Activated naive CD8-positive, alpha-beta T cell treated with anti-CD3 and anti-CD28 coated beads, Interleukin-2, amount 10 ng/mL, durations not matched to agents 7 days and 5 days (primary cell): Measurements from ENCODE around the gene METTL24. TPM values are rescaled to one million over a fixed set of nuclear protein-coding genes. Genes with fewer than 3 reads are reported as not detected.
A peak's percentile ranks its signal among the peaks of the same experiment; 100 is the strongest.

ENCODE experiments used
- ATAC-seq: fragments of 150-1000 bp; cut with Tn5 transposase; one replicate; pipeline ENCODE4 v1.10.0; 2021; ENCODE audit warnings: low read depth, moderate library complexity
- POLR2A ChIA-PET: fragments of 350-600 bp; sonication (Branson Sonifier 250); formaldehyde crosslinking; loops from one replicate; lab custom pipeline; 2021; ENCODE audit warnings: antibody characterized with exemption; lab: Charles Lee
- DNase-seq: peaks from one replicate; pipeline ENCODE4 v3.0.0; 2021
- H3K27ac Mint-ChIP-seq: one replicate; pipeline ENCODE4 v1.8.0; 2022; ENCODE audit warnings: mild to moderate bottlenecking, mixed read lengths
- H3K27me3 Mint-ChIP-seq: one replicate; pipeline ENCODE4 v1.8.0; 2022; ENCODE audit warnings: mild to moderate bottlenecking, moderate library complexity, mixed read lengths
- H3K36me3 Mint-ChIP-seq: one replicate; pipeline ENCODE4 v1.8.0; 2021; ENCODE audit warnings: mild to moderate bottlenecking, mixed read lengths
- H3K4me1 Mint-ChIP-seq: one replicate; pipeline ENCODE4 v1.8.0; 2021; ENCODE audit warnings: mixed read lengths
- H3K4me3 Mint-ChIP-seq: one replicate; pipeline ENCODE4 v1.8.0; 2022; ENCODE audit warnings: mild to moderate bottlenecking, moderate library complexity, mixed read lengths
- H3K9me3 Mint-ChIP-seq: one replicate; pipeline ENCODE4 v1.8.0; 2021; ENCODE audit warnings: mixed read lengths
- total RNA-seq, 2 experiments: library from RNA; stranded (reverse); gene quantifications; one replicate each; pipeline ENCODE4 v1.2.3, GENCODE V29; 2021

Gene METTL24
- total RNA-seq, 2 experiments from 2014 or later, result 0.55 to 1.4 TPM

DNA sequence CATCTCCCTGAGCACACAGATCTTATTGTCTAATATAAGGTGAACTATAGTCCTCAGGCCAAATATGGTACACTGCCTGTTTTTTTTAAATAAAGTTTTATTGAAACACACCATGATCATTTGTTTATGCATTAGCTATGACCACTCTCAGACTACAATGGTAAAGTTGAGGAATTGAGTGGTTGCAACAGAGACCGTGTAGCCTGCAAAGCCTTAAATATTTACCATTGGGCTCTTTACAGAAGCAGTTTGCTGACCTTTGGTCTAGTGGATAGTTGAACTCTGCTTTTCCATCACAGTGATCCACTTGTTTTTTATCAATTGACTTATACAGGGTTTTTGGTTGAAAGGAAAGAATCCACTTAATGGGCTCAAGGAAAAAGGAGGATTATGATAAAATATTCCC, 27.3 kb upstream of the METTL24 start:
- Mint-ChIP-seq H3K9me3 (peaks cover 2% of the 10 kb centered on the region), H3K27ac (no peak overlapping the region), H3K4me1 (peaks cover 12% of the 10 kb centered on the region), H3K4me3 (no peak overlapping the region), H3K36me3 (peaks cover 1% of the 10 kb centered on the region), H3K27me3 (peaks cover 5% of the 10 kb centered on the region)
- ATAC-seq (no peak), DNase-seq (no peak)
- POLR2A ChIA-PET, result no interaction called here

DNA sequence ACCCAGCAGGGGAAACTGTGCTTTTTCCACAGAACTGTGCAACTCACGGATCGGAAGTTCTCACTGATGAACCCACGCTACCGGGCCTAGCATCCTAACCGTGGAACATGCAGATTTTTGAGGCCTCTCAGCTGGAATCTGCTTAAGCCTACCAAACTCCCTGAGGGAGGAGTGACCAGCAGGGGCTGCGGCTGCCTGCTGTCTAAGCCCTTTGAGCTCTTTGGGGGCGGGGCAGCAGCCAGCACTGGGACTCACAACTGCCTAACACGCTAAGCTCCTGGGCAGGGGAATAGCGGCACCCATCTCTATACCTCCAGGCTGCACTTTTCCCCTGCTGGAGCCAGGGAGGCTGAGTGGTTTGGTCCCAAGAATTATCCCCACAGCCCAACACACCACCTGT, 20.4 kb upstream of the METTL24 start:
- H3K27me3 Mint-ChIP-seq, result peaks cover 7% of the 10 kb centered on the region
- no peaks in the 10 kb centered on the region for H3K36me3 Mint-ChIP-seq
- H3K4me1 Mint-ChIP-seq, result no peaks in the 10 kb centered on the region

DNA sequence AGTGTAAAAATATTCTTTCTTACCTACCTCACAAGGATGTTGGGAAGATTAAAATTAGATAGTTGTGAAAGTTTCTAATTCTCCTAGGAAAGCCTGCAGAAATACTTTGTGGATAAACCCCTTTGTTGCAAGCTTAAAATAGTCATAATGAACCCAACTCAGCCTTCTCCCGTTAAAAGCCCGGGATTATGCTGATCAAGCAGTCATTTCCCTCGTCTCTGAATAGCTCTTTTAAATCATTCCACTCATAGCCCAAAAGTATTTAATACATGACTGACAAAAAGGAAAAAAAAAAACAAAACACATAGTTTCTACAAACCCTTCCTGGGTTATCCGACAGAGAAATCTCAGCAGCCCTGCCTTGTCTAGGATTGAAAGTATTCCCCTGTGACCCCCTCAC, 10.9 kb upstream of the METTL24 start:
- no peak overlapping the region for H3K27ac Mint-ChIP-seq
- POLR2A ChIA-PET, result no interaction called here
- H3K4me3 Mint-ChIP-seq, result no peak overlapping the region
- peaks cover 2% of the 10 kb centered on the region for H3K27me3 Mint-ChIP-seq
- no peak for ATAC-seq
- no peaks in the 10 kb centered on the region for H3K36me3 Mint-ChIP-seq
- peaks cover 13% of the 10 kb centered on the region for H3K4me1 Mint-ChIP-seq
- no peaks in the 10 kb centered on the region for H3K9me3 Mint-ChIP-seq
- DNase-seq, result no peak

More for the DNA sequence above, 20.4 kb upstream of the METTL24 start:
- no peak for DNase-seq
- no peak overlapping the region for H3K27ac Mint-ChIP-seq
- POLR2A ChIA-PET, result no interaction called here
- H3K4me3 Mint-ChIP-seq, result no peak overlapping the region
- ATAC-seq, result no peak
- H3K9me3 Mint-ChIP-seq, result peaks cover 5% of the 10 kb centered on the region

DNA sequence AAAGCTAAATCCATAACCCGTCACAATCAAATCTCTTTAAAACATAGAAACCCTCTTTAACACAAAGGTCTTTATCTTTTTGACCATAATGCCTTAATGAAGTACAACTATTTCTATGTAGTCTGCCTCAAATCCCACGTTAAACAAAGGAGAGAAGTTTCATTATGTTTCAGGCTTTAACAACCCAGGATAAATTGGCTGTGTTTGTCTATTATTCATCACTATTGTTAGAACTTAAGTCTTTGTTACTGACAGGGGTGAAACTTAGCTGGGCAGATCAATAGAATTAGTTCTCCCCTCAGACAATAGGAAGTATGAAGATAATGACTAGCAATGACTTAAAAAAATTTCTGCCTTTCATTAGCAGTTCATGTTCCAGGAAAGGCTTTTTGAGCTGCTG, 10.1 kb upstream of the METTL24 start:
- Mint-ChIP-seq H3K27ac (no peak overlapping the region), H3K36me3 (no peaks in the 10 kb centered on the region)

GRCh38 chr6:110367825-110368224, 9.7 kb upstream of the METTL24 start:
- no peak for ATAC-seq
- Mint-ChIP-seq H3K36me3 (no peaks in the 10 kb centered on the region), H3K9me3 (no peaks in the 10 kb centered on the region), H3K4me3 (no peak overlapping the region), H3K27me3 (peaks cover 2% of the 10 kb centered on the region), H3K27ac (no peak overlapping the region), H3K4me1 (peaks cover 13% of the 10 kb centered on the region)
- no peak for DNase-seq
- POLR2A ChIA-PET, result no interaction called here

More for the DNA sequence above, 10.1 kb upstream of the METTL24 start:
- Mint-ChIP-seq H3K4me1 (peaks cover 13% of the 10 kb centered on the region), H3K4me3 (no peak overlapping the region), H3K9me3 (no peaks in the 10 kb centered on the region), H3K27me3 (peaks cover 2% of the 10 kb centered on the region)
- DNase-seq, result no peak
- ATAC-seq, result no peak
- POLR2A ChIA-PET, result no interaction called here

GRCh38 chr6:110366975-110367374, 8.8 kb upstream of the METTL24 start:
- Mint-ChIP-seq H3K27ac (no peak overlapping the region), H3K36me3 (no peaks in the 10 kb centered on the region), H3K4me1 (peaks cover 13% of the 10 kb centered on the region), H3K9me3 (no peaks in the 10 kb centered on the region), H3K27me3 (peaks cover 2% of the 10 kb centered on the region), H3K4me3 (no peak overlapping the region)
- POLR2A ChIA-PET, result no interaction called here
- DNase-seq (no peak), ATAC-seq (peak; percentile 81)

DNA sequence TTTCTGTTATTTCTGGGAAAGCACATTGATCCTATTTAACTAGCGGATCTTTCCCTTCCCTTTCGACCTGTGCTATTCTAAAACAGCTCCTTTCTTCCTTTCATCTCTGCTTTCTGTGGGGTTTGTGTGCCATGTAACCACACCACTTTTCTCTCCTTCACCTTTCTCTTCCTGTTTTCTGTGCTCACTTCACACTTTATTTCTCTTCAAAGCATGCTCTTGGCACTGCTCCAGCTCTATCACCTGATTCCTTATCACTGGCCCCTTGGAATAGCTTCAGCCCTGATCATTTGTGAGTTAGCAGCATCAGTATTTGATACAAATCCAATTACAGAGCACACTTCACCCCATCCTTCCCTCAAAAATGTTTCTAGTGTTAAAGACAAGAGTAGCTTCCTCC, 8.1 kb upstream of the METTL24 start:
- H3K27ac Mint-ChIP-seq, result no peak overlapping the region
- peaks cover 3% of the 10 kb centered on the region for H3K9me3 Mint-ChIP-seq
- no peak for ATAC-seq
- H3K4me1 Mint-ChIP-seq, result peaks cover 13% of the 10 kb centered on the region
- POLR2A ChIA-PET, result interaction anchor here (0.8 kb wide), 1 partner anchor 24 kb away, joined by 4 read pairs; no protein-coding TSS in a partner anchor
- H3K27me3 Mint-ChIP-seq, result no peaks in the 10 kb centered on the region
- no peak for DNase-seq
- no peaks in the 10 kb centered on the region for H3K36me3 Mint-ChIP-seq
- peak overlapping the region; percentile 20 for H3K4me3 Mint-ChIP-seq

- no peak overlapping the region for H3K27ac Mint-ChIP-seq
- ATAC-seq, result no peak
Observed at GRCh38 chr6:110364364-110365105, 6.4 kb upstream of the METTL24 start.

DNA sequence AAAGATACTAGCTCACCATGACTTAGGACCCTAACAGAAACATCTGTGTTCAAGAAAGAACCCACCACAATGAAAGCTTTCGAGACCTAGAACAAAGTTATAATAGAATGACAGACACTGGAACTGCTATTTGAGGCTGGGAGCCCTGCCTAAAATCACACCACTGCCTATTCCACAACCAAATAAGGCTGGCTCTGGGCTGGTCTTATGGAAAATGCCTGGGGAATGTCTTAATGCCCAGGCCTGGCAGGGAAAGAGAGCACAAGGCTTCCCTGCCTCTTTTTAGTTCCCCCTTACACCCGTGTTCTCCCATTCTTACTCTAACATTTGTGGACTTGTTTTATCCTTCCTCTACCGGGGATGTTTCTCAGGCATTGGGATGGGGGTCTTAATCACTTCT, 5.6 kb upstream of the METTL24 start:
- ATAC-seq (no peak), DNase-seq (no peak)
- H3K27me3 Mint-ChIP-seq, result peaks cover 13% of the 10 kb centered on the region
- H3K4me1 Mint-ChIP-seq, result peaks cover 13% of the 10 kb centered on the region
- H3K36me3 Mint-ChIP-seq, result no peaks in the 10 kb centered on the region
- peaks cover 4% of the 10 kb centered on the region for H3K9me3 Mint-ChIP-seq
- H3K4me3 Mint-ChIP-seq, result no peak overlapping the region
- no peak overlapping the region for H3K27ac Mint-ChIP-seq
- POLR2A ChIA-PET, result no interaction called here

More at GRCh38 chr6:110364364-110365105, 6.4 kb upstream of the METTL24 start:
- H3K9me3 Mint-ChIP-seq, result peaks cover 4% of the 10 kb centered on the region
- H3K27me3 Mint-ChIP-seq, result peaks cover 6% of the 10 kb centered on the region
- POLR2A ChIA-PET, result no interaction called here
- peaks cover 13% of the 10 kb centered on the region for H3K4me1 Mint-ChIP-seq
- no peaks in the 10 kb centered on the region for H3K36me3 Mint-ChIP-seq
- H3K4me3 Mint-ChIP-seq, result no peak overlapping the region
- DNase-seq, result no peak

GRCh38 chr6:110360676-110361075, 2.5 kb upstream of the METTL24 start:
- Mint-ChIP-seq H3K4me1 (peaks cover 2% of the 10 kb centered on the region), H3K27me3 (peaks cover 23% of the 10 kb centered on the region), H3K9me3 (peaks cover 4% of the 10 kb centered on the region), H3K4me3 (no peak overlapping the region), H3K36me3 (no peaks in the 10 kb centered on the region), H3K27ac (no peak overlapping the region)
- ATAC-seq (no peak), DNase-seq (no peak)
- POLR2A ChIA-PET, result no interaction called here

GRCh38 chr6:110359556-110359955, 1.4 kb upstream of the METTL24 start:
- DNase-seq (no peak), ATAC-seq (no peak)
- H3K36me3 Mint-ChIP-seq, result no peaks in the 10 kb centered on the region
- H3K4me3 Mint-ChIP-seq, result no peak overlapping the region
- H3K27me3 Mint-ChIP-seq, result peaks cover 23% of the 10 kb centered on the region
- POLR2A ChIA-PET, result no interaction called here
- H3K9me3 Mint-ChIP-seq, result peaks cover 4% of the 10 kb centered on the region
- peaks cover 2% of the 10 kb centered on the region for H3K4me1 Mint-ChIP-seq
- no peak overlapping the region for H3K27ac Mint-ChIP-seq

GRCh38 chr6:110358553-110359160, 508 bp upstream of the METTL24 start:
- no peak for DNase-seq
- POLR2A ChIA-PET, result no interaction called here
- H3K36me3 Mint-ChIP-seq, result no peaks in the 10 kb centered on the region
- H3K27ac Mint-ChIP-seq, result no peak overlapping the region
- no peak for ATAC-seq
- peaks cover 23% of the 10 kb centered on the region for H3K27me3 Mint-ChIP-seq
- peak overlapping the region; percentile 59 for H3K4me3 Mint-ChIP-seq
- H3K4me1 Mint-ChIP-seq, result peaks cover 2% of the 10 kb centered on the region
- peaks cover 4% of the 10 kb centered on the region for H3K9me3 Mint-ChIP-seq

DNA sequence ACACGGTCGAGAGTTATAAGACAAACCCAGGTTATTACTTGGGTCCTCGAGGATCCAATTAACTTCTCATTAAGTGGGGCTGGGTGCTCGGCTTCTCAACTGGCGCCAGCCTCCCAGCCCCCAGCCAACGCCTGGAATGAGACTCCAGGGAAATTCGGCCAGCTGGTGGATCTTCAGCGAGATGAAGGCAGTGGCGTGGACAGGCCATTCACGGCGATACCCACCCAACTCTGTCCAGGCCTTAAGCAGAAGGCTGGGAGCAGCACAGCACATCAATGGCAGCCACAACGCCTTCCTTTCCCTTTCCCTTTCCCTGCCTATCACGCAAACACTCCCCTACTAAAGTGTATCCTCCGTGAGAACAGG, 868 bp downstream of the METTL24 start:
- no peak for DNase-seq
- Mint-ChIP-seq H3K4me1 (peaks cover 2% of the 10 kb centered on the region), H3K9me3 (peaks cover 4% of the 10 kb centered on the region), H3K36me3 (no peaks in the 10 kb centered on the region), H3K27me3 (peaks cover 23% of the 10 kb centered on the region), H3K4me3 (peak overlapping the region; percentile 86), H3K27ac (no peak overlapping the region)
- peak; percentile 18 for ATAC-seq
- POLR2A ChIA-PET, result no interaction called here

GRCh38 chr6:110356778-110357177, 1.4 kb downstream of the METTL24 start:
- H3K36me3 Mint-ChIP-seq, result no peaks in the 10 kb centered on the region
- peaks cover 23% of the 10 kb centered on the region for H3K27me3 Mint-ChIP-seq
- peaks cover 4% of the 10 kb centered on the region for H3K9me3 Mint-ChIP-seq
- POLR2A ChIA-PET, result no interaction called here
- H3K4me1 Mint-ChIP-seq, result peaks cover 2% of the 10 kb centered on the region
- no peak overlapping the region for H3K27ac Mint-ChIP-seq
- DNase-seq, result no peak
- ATAC-seq, result no peak
- H3K4me3 Mint-ChIP-seq, result peak overlapping the region; percentile 86
